K562 (cell line): ENCODE data around the gene ZNF853. TPM values are rescaled to one million over a fixed set of nuclear protein-coding genes. Genes with fewer than 3 reads are reported as not detected.
A peak's percentile ranks its signal among the peaks of the same experiment; 100 is the strongest.

ENCODE experiments used
- ATF1 ChIP-seq, 2 experiments: fragments of 450-650 bp in 1 of 2; IDR thresholded peaks; 2 replicates each; pipeline ENCODE4 v1.6.1; 2016; ENCODE audit warnings: missing compliant biosample characterization in 1 of 2, missing genetic modification characterization in 1 of 2
- ATF3 ChIP-seq, 2 experiments: fragments of 450-650 bp in 1 of 2; sonication (generic) in 1 of 2; formaldehyde crosslinking in 1 of 2; IDR thresholded peaks in 1 of 2; conservative IDR thresholded peaks in 1 of 2; 2 replicates each; pipeline versions ENCODE4 v1.6.1 to v1.8.1; 2016 to 2023; ENCODE audit warnings: mild to moderate bottlenecking in 2 of 2, moderate library complexity in 2 of 2, inconsistent platforms in 1 of 2, missing genetic modification reagents in 1 of 2
- CBX3 ChIP-seq, 2 experiments: IDR thresholded peaks; 1 replicate in 1 of 2; 2 replicates in 1 of 2; pipeline ENCODE4 v1.6.1; 2012; ENCODE audit warnings: inconsistent platforms in 2 of 2, low read length in 2 of 2, borderline replicate concordance in 1 of 2, control low read depth in 1 of 2
- COPS2 ChIP-seq: fragments of 450-650 bp; conservative IDR thresholded peaks from 2 replicates; pipeline ENCODE4 v1.6.1; 2016; ENCODE audit warnings: mild to moderate bottlenecking, moderate library complexity
- CSDE1 ChIP-seq, 2 experiments: fragments of 450-650 bp; IDR thresholded peaks; 2 replicates each; pipeline ENCODE4 v1.6.1; 2016; ENCODE audit warnings: mild to moderate bottlenecking in 1 of 2
- DACH1 ChIP-seq: fragments of 450-650 bp; IDR thresholded peaks from 2 replicates; pipeline ENCODE4 v1.6.1; 2018; ENCODE audit not compliant: partially characterized antibody
- DMBX1 ChIP-seq: fragments of 250-450 bp; sonication (Bioruptor Pico); IDR thresholded peaks from 2 replicates; pipeline ENCODE4 v1.8.0; 2022; ENCODE audit warnings: inconsistent platforms, mild to moderate bottlenecking, moderate library complexity, borderline replicate concordance
- GABPA ChIP-seq: fragments of 200-800 bp; sonication (Bioruptor generic); conservative IDR thresholded peaks from 2 replicates; pipeline ENCODE4 v1.6.1; 2016; ENCODE audit warnings: low read depth, missing genetic modification characterization, missing compliant biosample characterization
- HNRNPL ChIP-seq: fragments of 200-400 bp; formaldehyde crosslinking; IDR thresholded peaks from 2 replicates; pipeline ENCODE4 v1.6.1; 2017; ENCODE audit warnings: low read depth, mild to moderate bottlenecking, low read length
- NONO ChIP-seq, 2 experiments: fragments of 200-400 bp in 1 of 2; fragments of 450-650 bp in 1 of 2; formaldehyde crosslinking in 1 of 2; IDR thresholded peaks; 2 replicates each; pipeline ENCODE4 v1.6.1; 2017; ENCODE audit warnings: low read depth in 2 of 2, mild to moderate bottlenecking in 2 of 2, moderate library complexity in 2 of 2, low read length in 1 of 2
- TCF7 ChIP-seq: sonication (generic); IDR thresholded peaks from 2 replicates; pipeline ENCODE4 v1.6.1; 2016; ENCODE audit warnings: antibody characterized with exemption, borderline replicate concordance
- TRIM25 ChIP-seq: fragments of 450-650 bp; IDR thresholded peaks from 2 replicates; pipeline ENCODE4 v1.7.0; 2016; ENCODE audit warnings: borderline replicate concordance
- YY1 ChIP-seq, 3 experiments: IDR thresholded peaks; 2 replicates each; pipeline ENCODE4 v1.6.1; 2011; ENCODE audit warnings: low read length in 2 of 3, mild to moderate bottlenecking in 2 of 3, moderate library complexity in 2 of 3, borderline replicate concordance in 1 of 3, control low read depth in 1 of 3, low read depth in 1 of 3; ENCODE audit not compliant: insufficient read depth in 3 of 3, insufficient replicate concordance in 2 of 3, control insufficient read depth in 1 of 3, insufficient read length in 1 of 3; ENCODE audit errors: extremely low read depth in 1 of 3
- ZBTB34 ChIP-seq: fragments of 250-450 bp; sonication (Bioruptor Pico); IDR thresholded peaks from 2 replicates; pipeline ENCODE4 v1.8.0; 2021; ENCODE audit warnings: mild to moderate bottlenecking, moderate library complexity
- ZNF586 ChIP-seq: fragments of 450-650 bp; formaldehyde crosslinking; conservative IDR thresholded peaks from 2 replicates; pipeline ENCODE4 v1.4.0; 2020; ENCODE audit warnings: mild to moderate bottlenecking, moderate library complexity
- ZNF609 ChIP-seq: sonication (generic); formaldehyde crosslinking; IDR thresholded peaks from 2 replicates; pipeline ENCODE4 v1.8.1; 2023; ENCODE audit warnings: missing genetic modification reagents, mild to moderate bottlenecking, borderline replicate concordance
- polyA plus RNA-seq, 8 experiments: library from polyadenylated mRNA; depleted of rRNA in 4 of 8; stranded (reverse) in 5 of 8; unstranded in 3 of 8; fragments of >200 nt; fragmentation: Nextera tagmentation in 2 of 8; fragmentation: Illumina TruSeq in 1 of 8; extraction: Ambion mirVana in 2 of 8; extraction: Trizol in 1 of 8; gene quantifications; 2 replicates each; pipeline versions ENCODE4 v1.2.1 to v1.2.3, GENCODE V29; 2011 to 2014; ENCODE audit warnings: inconsistent platforms in 1 of 8, missing spikeins in 1 of 8
- total RNA-seq, 7 experiments: library from RNA; depleted of rRNA in 6 of 7; stranded (reverse); fragments of >200 nt in 6 of 7; fragmentation: Illumina TruSeq in 2 of 7; extraction: Trizol in 2 of 7; gene quantifications; 2 replicates each; pipeline versions ENCODE4 v1.2.1 to v1.2.3, GENCODE V29; 2011 to 2021; ENCODE audit warnings: low replicate concordance in 1 of 7

Gene ZNF853
- total and polyA plus RNA-seq, 9 of the 15 experiments (the other 6 are each of a cell fraction or from before 2014, with no cell fraction given): 0.03 TPM; not detected in 8

- TF ChIP-seq ZNF586 (CRISPR knock-in tag) (no peak), DACH1 (no peak), CBX3 (IDR thresholded peaks at IDR 0.05; ENCODE audit: borderline replicate concordance in 1 of 2, low read length in 2 of 2) (no peak), YY1 (IDR thresholded peaks at IDR 0.05; ENCODE audit: borderline replicate concordance in 1 of 3, control insufficient read depth in 1 of 3, extremely low read depth in 1 of 3, insufficient read depth in 3 of 3, insufficient read length in 1 of 3, insufficient replicate concordance in 2 of 3, low read depth in 1 of 3, low read length in 2 of 3) (peak in 2 of 3 experiments; percentile 70 to 83), ZBTB34 (CRISPR knock-in tag) (no peak), CSDE1 (IDR thresholded peaks at IDR 0.05) (peak in 1 of 2 experiments; percentile 61; a peak in 1 of 4 replicates), NONO (IDR thresholded peaks at IDR 0.05; ENCODE audit: low read depth in 2 of 2, low read length in 1 of 2) (peak in 1 of 2 experiments; percentile 82; a peak in 2 of 4 replicates), ZNF609 (CRISPR knock-in tag) (no peak), GABPA (tag) (peak; percentile 97), HNRNPL (0 out of 2 replicates have a peak, but pooled peaks have one; percentile 46), TCF7 (no peak), COPS2 (no peak), TRIM25 (no peak), ATF1 (CRISPR knock-in tag; IDR thresholded peaks at IDR 0.05) (no peak), ATF1 (tag; IDR thresholded peaks at IDR 0.05) (peak; percentile 91), DMBX1 (CRISPR knock-in tag) (no peak), ATF3 (IDR thresholded peaks at IDR 0.05) (peak; percentile 41; the same call in 1 of the 2 replicates), ATF3 (CRISPR knock-in tag; conservative IDR thresholded peaks at IDR 0.05) (no peak)
These were observed 37.9 kb upstream of the ZNF853 start, which contains the start of gene ZDHHC4 (continued) for GRCh38 chr7:6577369-6578113.
